H1 (cell line): Measurements from ENCODE around the gene PDIA6. TPM values are rescaled to one million over a fixed set of nuclear protein-coding genes. Genes with fewer than 3 reads are reported as not detected.

Experiments
- CTCF ChIA-PET: fragments of 300-600 bp; sonication (Branson Sonifier 250); formaldehyde crosslinking; loops from one replicate; lab custom pipeline; 2021; ENCODE audit not compliant: partially characterized antibody; lab: Charles Lee
- POLR2A ChIA-PET: fragments of 300-600 bp; sonication (Branson Sonifier 250); formaldehyde crosslinking; loops from one replicate; lab custom pipeline; 2021; ENCODE audit warnings: inconsistent platforms; ENCODE audit not compliant: partially characterized antibody; lab: Charles Lee
- DNase-seq, 2 experiments: peaks; one replicate each; pipeline versions ENCODE4 v3.0.0 to v3.0.0-alpha.2; 2010 to 2022; ENCODE audit warnings: low spot score in 2 of 2, low read depth in 1 of 2, mixed read lengths in 1 of 2
- FAIRE-seq: peaks from 2 replicates; lab custom pipeline; 2011; peaks lifted over from hg19 to GRCh38; lab: Jason Lieb, UNC
- H2AFZ ChIP-seq: 2 replicates; pipeline ENCODE4 v1.8.1; 2012; ENCODE audit warnings: low read length, inconsistent platforms
- H2AK5ac ChIP-seq: 2 replicates; pipeline ENCODE4 v1.6.1; 2013; ENCODE audit warnings: low read depth, low read length
- H2BK120ac ChIP-seq: replicated peaks from 2 replicates; pipeline ENCODE3; 2013; ENCODE audit warnings: low read depth, low read length, inconsistent platforms
- H2BK12ac ChIP-seq: 2 replicates; pipeline ENCODE4 v1.6.1; 2013; ENCODE audit warnings: low read depth, low read length
- H2BK15ac ChIP-seq: 2 replicates; pipeline ENCODE4 v1.6.1; 2013; ENCODE audit warnings: low read length
- H2BK20ac ChIP-seq: 2 replicates; pipeline ENCODE4 v1.6.1; 2013; ENCODE audit warnings: low read length
- H2BK5ac ChIP-seq: 2 replicates; pipeline ENCODE4 v1.6.1; 2013; ENCODE audit warnings: low read depth, low read length
- H3K14ac ChIP-seq: 2 replicates; pipeline ENCODE4 v1.6.1; 2013; ENCODE audit warnings: inconsistent platforms; ENCODE audit not compliant: insufficient read length
- H3K18ac ChIP-seq: 2 replicates; pipeline ENCODE4 v1.6.1; 2013; ENCODE audit warnings: low read length; ENCODE audit errors: extremely low read depth
- H3K23ac ChIP-seq: 2 replicates; pipeline ENCODE4 v1.6.1; 2013; ENCODE audit warnings: inconsistent platforms; ENCODE audit not compliant: insufficient read length
- H3K23me2 ChIP-seq: 2 replicates; pipeline ENCODE4 v1.6.1; 2013; ENCODE audit warnings: low read depth, low read length
- H3K27ac ChIP-seq: 2 replicates; pipeline ENCODE4 v1.6.1; 2011; ENCODE audit warnings: low read depth, low read length, inconsistent platforms
- H3K27me3 ChIP-seq, 4 experiments: replicated peaks in 1 of 4; 1 replicate in 1 of 4; 2 replicates in 3 of 4; pipeline versions ENCODE4 v1.6.1 to v1.8.1; 2011 to 2013; ENCODE audit warnings: low read length in 3 of 4, mild to moderate bottlenecking in 3 of 4, inconsistent platforms in 2 of 4, mixed read lengths in 2 of 4, moderate library complexity in 1 of 4; ENCODE audit not compliant: control insufficient read depth in 3 of 4, insufficient read depth in 3 of 4; ENCODE audit errors: extremely low read depth in 1 of 4
- H3K36me3 ChIP-seq, 4 experiments: 2 replicates each; pipeline versions ENCODE4 v1.6.1 to v1.8.1; 2011 to 2013; ENCODE audit warnings: mild to moderate bottlenecking in 4 of 4, low read length in 3 of 4, moderate library complexity in 2 of 4, control low read depth in 1 of 4, inconsistent platforms in 1 of 4; ENCODE audit not compliant: insufficient read depth in 4 of 4, control insufficient read depth in 2 of 4
- H3K4ac ChIP-seq: replicated peaks from 2 replicates; pipeline ENCODE3; 2013; ENCODE audit warnings: low read length, low read depth, mixed read lengths, inconsistent platforms; ENCODE audit not compliant: insufficient read length
- H3K4me1 ChIP-seq, 4 experiments: replicated peaks in 1 of 4; 1 replicate in 1 of 4; 2 replicates in 3 of 4; pipeline versions ENCODE4 v1.6.1 to v1.8.1; 2011 to 2013; ENCODE audit warnings: low read length in 3 of 4, inconsistent platforms in 2 of 4, mixed read lengths in 1 of 4; ENCODE audit not compliant: insufficient read depth in 4 of 4, control insufficient read depth in 3 of 4
- H3K4me2 ChIP-seq, 2 experiments: 2 replicates each; pipeline versions ENCODE4 v1.6.1 to v1.8.1; 2011 to 2013; ENCODE audit warnings: low read depth in 2 of 2, low read length in 2 of 2, control low read depth in 1 of 2, inconsistent platforms in 1 of 2, mild to moderate bottlenecking in 1 of 2; ENCODE audit not compliant: insufficient read depth in 1 of 2
- H3K4me3 ChIP-seq, 4 experiments: fragments of 200-600, 300-600 bp in 1 of 4; sonication (generic), shearing (Covaris generic), sonication (Bioruptor Twin) in 1 of 4; 2 replicates each; pipeline versions ENCODE4 v1.5.1 to v1.8.1; 2011 to 2016; ENCODE audit warnings: low read length in 4 of 4, low read depth in 3 of 4, control low read depth in 2 of 4, inconsistent platforms in 2 of 4, mild to moderate bottlenecking in 2 of 4, mixed read lengths in 1 of 4, moderate library complexity in 1 of 4; ENCODE audit not compliant: insufficient read depth in 2 of 4; ENCODE audit errors: extremely low read depth in 1 of 4
- H3K56ac ChIP-seq: replicated peaks from 2 replicates; pipeline ENCODE3; 2013; ENCODE audit warnings: low read depth, mild to moderate bottlenecking, mixed read lengths, low read length, inconsistent platforms; ENCODE audit not compliant: insufficient read length
- H3K79me1 ChIP-seq: 2 replicates; pipeline ENCODE4 v1.6.1; 2013; ENCODE audit warnings: low read depth, low read length, control low read depth
- H3K79me2 ChIP-seq, 2 experiments: 2 replicates each; pipeline versions ENCODE4 v1.6.1 to v1.8.1; 2012 to 2013; ENCODE audit warnings: low read length in 2 of 2, mild to moderate bottlenecking in 2 of 2, inconsistent platforms in 1 of 2; ENCODE audit not compliant: insufficient read depth in 2 of 2, control insufficient read depth in 1 of 2
- H3K9ac ChIP-seq, 4 experiments: replicated peaks in 1 of 4; 1 replicate in 1 of 4; 2 replicates in 3 of 4; pipeline versions ENCODE4 v1.6.1 to v1.8.1; 2011 to 2013; ENCODE audit warnings: low read depth in 3 of 4, low read length in 3 of 4, control low read depth in 2 of 4, mild to moderate bottlenecking in 2 of 4, moderate library complexity in 2 of 4, inconsistent platforms in 1 of 4; ENCODE audit errors: extremely low read depth in 1 of 4
- H3K9me3 ChIP-seq, 2 experiments: 2 replicates each; pipeline versions ENCODE4 v1.6.1 to v1.8.1; 2012 to 2013; ENCODE audit warnings: mild to moderate bottlenecking in 2 of 2, moderate library complexity in 2 of 2, control low read depth in 1 of 2, inconsistent platforms in 1 of 2, low read depth in 1 of 2, low read length in 1 of 2, mixed read lengths in 1 of 2; ENCODE audit not compliant: insufficient read depth in 2 of 2
- H4K20me1 ChIP-seq, 2 experiments: replicated peaks in 1 of 2; 2 replicates each; pipeline versions ENCODE3 to v1.8.1; 2011 to 2013; ENCODE audit warnings: inconsistent platforms in 2 of 2, low read length in 2 of 2, mild to moderate bottlenecking in 1 of 2; ENCODE audit not compliant: insufficient read depth in 2 of 2, control insufficient read depth in 1 of 2
- H4K5ac ChIP-seq: 2 replicates; pipeline ENCODE4 v1.6.1; 2013; ENCODE audit warnings: low read length, low read depth, mixed read lengths, inconsistent platforms; ENCODE audit not compliant: insufficient read length
- H4K8ac ChIP-seq: 2 replicates; pipeline ENCODE4 v1.8.0; 2013; ENCODE audit warnings: mild to moderate bottlenecking, moderate library complexity, low read length, inconsistent platforms; ENCODE audit not compliant: insufficient read depth; ENCODE audit errors: extremely low read depth
- H4K91ac ChIP-seq: replicated peaks from 2 replicates; pipeline ENCODE3; 2013; ENCODE audit warnings: low read length, mixed read lengths, inconsistent platforms; ENCODE audit not compliant: insufficient read length
- GABPA ChIP-seq: IDR thresholded peaks from 2 replicates; pipeline ENCODE4 v1.6.1; 2011; ENCODE audit warnings: mild to moderate bottlenecking, low read length, moderate library complexity, borderline replicate concordance; ENCODE audit not compliant: insufficient read depth
- MAFK ChIP-seq: IDR thresholded peaks from 2 replicates; pipeline ENCODE4 v1.6.1; 2012; ENCODE audit warnings: low read depth, mild to moderate bottlenecking, improper control_type of control experiment, low read length
- MAX ChIP-seq: IDR thresholded peaks from 2 replicates; pipeline ENCODE4 v1.6.1; 2012; ENCODE audit warnings: inconsistent platforms
- WGBS, 2 experiments: shearing (Covaris generic) in 1 of 2; methylation state at CpG; one replicate each; pipeline versions ENCODE4 v1.1.6 to v1.1.7; 2013 to 2015; ENCODE audit warnings: low lambda C conversion rate in 2 of 2, mixed read lengths in 2 of 2, inconsistent platforms in 1 of 2, low coverage in 1 of 2, missing lambda C conversion rate in 1 of 2; ENCODE audit not compliant: insufficient replicate concordance in 2 of 2, insufficient coverage in 1 of 2, insufficient read length in 1 of 2; ENCODE audit errors: extremely low coverage in 1 of 2, missing lambda C conversion rate in 1 of 2; 5-methylcytosine and 5-hydroxymethylcytosine counted together
- polyA plus RNA-seq, 7 experiments: library from polyadenylated mRNA; depleted of rRNA in 3 of 7; stranded (reverse) in 5 of 7; unstranded in 2 of 7; fragments of >200 nt in 5 of 7; fragments of 200-250 nt in 2 of 7; gene quantifications; 1 replicate in 5 of 7; 2 replicates in 1 of 7; 4 replicates in 1 of 7; pipeline versions ENCODE4 v1.2.1 to v1.2.3, GENCODE V29; 2011 to 2013; ENCODE audit warnings: missing spikeins in 2 of 7, mixed read lengths in 2 of 7
- total RNA-seq: library from RNA; stranded (reverse); fragmentation: NEBNext Ultra II Directional; extraction: Animal tissue kit (Norgen Biotek cat#: 25700); gene quantifications from 2 replicates; pipeline ENCODE4 v1.2.1, GENCODE V29; 2021

Gene PDIA6
- total and polyA plus RNA-seq, 2 of the 8 experiments (the other 6 are each of a cell fraction or from before 2014, with no cell fraction given): 181 to 384 TPM

DNA sequence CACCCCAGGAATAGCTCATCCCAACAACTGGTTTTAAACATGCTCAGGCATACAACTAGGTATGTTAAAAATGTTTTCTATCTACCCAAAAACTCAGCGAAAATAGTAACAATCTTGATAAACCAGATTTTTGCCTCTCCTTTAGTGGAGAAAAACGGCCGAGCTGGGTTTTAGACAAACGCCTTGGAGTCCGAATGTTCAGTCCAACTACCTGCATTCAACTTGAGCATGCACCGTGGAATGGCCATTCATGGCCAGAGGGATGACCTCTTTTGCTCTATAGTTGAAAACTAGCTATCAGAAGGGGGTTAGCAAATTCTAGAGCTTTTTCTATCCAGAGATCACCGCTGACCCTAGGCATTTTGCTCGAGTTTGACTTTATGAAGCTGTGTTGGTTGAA lies 30.8 kb downstream of the PDIA6 start:
- FAIRE-seq (no peak), DNase-seq (no peak)
- Histone ChIP-seq H2BK120ac (no peak overlapping the region), H2BK20ac (no peak overlapping the region), H3K4ac (no peak overlapping the region), H3K18ac (no peak overlapping the region), H3K9ac (no peak overlapping the region), H2BK5ac (no peak overlapping the region), H3K4me2 (no peak overlapping the region), H2AK5ac (no peak overlapping the region), H3K23me2 (no peaks in the 10 kb centered on the region), H2BK15ac (no peak overlapping the region), H3K79me2 (peaks cover 0 to 4% of the 10 kb centered on the region in 2 experiments; a peak in 1 of 4 replicates), H3K14ac (no peak overlapping the region), H3K23ac (no peak overlapping the region), H3K4me3 (no peak overlapping the region), H3K56ac (no peak overlapping the region), H4K5ac (no peak overlapping the region), H3K36me3 (peaks cover 38 to 71% (median 56%) of the 10 kb centered on the region in 4 experiments), H2AFZ (no peak overlapping the region), H2BK12ac (no peak overlapping the region), H4K91ac (no peak overlapping the region), H4K8ac (no peak overlapping the region), H3K4me1 (no peaks in the 10 kb centered on the region), H4K20me1 (peaks cover 2 to 21% of the 10 kb centered on the region in 2 experiments), H3K27ac (no peak overlapping the region), H3K9me3 (no peaks in the 10 kb centered on the region), H3K79me1 (peaks cover 7% of the 10 kb centered on the region; the same call in 1 of the 2 replicates), H3K27me3 (no peaks in the 10 kb centered on the region)
- ChIA-PET POLR2A (interaction anchor here (0.6 to 1.0 kb wide), 2 partner anchors 16 to 59 kb away, joined by 3 to 4 read pairs; no protein-coding TSS in a partner anchor), CTCF (interaction anchor here (0.9 to 3.7 kb wide), 2 partner anchors 11 to 630 kb away, joined by 4 to 20 read pairs; no protein-coding TSS in a partner anchor)
- 97% methylated on average over 8 of the region's 8 CpGs; no CpG with 5 or more reads in 1 of the 2 experiments for WGBS, 2 experiments
- TF ChIP-seq GABPA (no peak), MAFK (no peak), MAX (no peak)
